Brain microvascular endothelial cell (primary cell): ENCODE results near the gene HS1BP3.

ENCODE experiments used
- DNase-seq: peaks from one replicate; pipeline ENCODE4 v3.0.0-alpha.2; 2020
- H3K27ac ChIP-seq: fragments of 250-450 bp; sonication (Bioruptor Pico); 2 replicates; pipeline ENCODE4 v1.5.1; 2020; ENCODE audit warnings: mild to moderate bottlenecking, moderate library complexity
- H3K27me3 ChIP-seq: fragments of 250-450 bp; sonication (Bioruptor Pico); replicated peaks from 2 replicates; pipeline ENCODE4 v1.5.1; 2020; ENCODE audit warnings: mild to moderate bottlenecking
- H3K36me3 ChIP-seq: fragments of 250-450 bp; sonication (Bioruptor Pico); replicated peaks from 2 replicates; pipeline ENCODE4 v1.5.1; 2020; ENCODE audit warnings: mild to moderate bottlenecking
- H3K4me3 ChIP-seq: 2 replicates; pipeline ENCODE4 v1.5.1; 2011; ENCODE audit warnings: low read depth, mild to moderate bottlenecking, control low read depth, low read length, moderate library complexity
- in situ Hi-C: cut with HindIII; loops from 2 replicates; pipeline ENCODE4 v1.10.0; 2017; ENCODE audit warnings: low sequenced_read_pairs, low pct_ligation_motif_present
- TF ChIP-seq, protein P1 (sequence below): IDR thresholded peaks from 2 replicates; pipeline ENCODE4 v1.5.1; 2011; ENCODE audit warnings: low read depth, mild to moderate bottlenecking, moderate library complexity, low read length, control low read depth, inconsistent platforms; ENCODE audit errors: missing control alignments

The HS1BP3 gene, protein sequence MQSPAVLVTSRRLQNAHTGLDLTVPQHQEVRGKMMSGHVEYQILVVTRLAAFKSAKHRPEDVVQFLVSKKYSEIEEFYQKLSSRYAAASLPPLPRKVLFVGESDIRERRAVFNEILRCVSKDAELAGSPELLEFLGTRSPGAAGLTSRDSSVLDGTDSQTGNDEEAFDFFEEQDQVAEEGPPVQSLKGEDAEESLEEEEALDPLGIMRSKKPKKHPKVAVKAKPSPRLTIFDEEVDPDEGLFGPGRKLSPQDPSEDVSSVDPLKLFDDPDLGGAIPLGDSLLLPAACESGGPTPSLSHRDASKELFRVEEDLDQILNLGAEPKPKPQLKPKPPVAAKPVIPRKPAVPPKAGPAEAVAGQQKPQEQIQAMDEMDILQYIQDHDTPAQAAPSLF

DNA sequence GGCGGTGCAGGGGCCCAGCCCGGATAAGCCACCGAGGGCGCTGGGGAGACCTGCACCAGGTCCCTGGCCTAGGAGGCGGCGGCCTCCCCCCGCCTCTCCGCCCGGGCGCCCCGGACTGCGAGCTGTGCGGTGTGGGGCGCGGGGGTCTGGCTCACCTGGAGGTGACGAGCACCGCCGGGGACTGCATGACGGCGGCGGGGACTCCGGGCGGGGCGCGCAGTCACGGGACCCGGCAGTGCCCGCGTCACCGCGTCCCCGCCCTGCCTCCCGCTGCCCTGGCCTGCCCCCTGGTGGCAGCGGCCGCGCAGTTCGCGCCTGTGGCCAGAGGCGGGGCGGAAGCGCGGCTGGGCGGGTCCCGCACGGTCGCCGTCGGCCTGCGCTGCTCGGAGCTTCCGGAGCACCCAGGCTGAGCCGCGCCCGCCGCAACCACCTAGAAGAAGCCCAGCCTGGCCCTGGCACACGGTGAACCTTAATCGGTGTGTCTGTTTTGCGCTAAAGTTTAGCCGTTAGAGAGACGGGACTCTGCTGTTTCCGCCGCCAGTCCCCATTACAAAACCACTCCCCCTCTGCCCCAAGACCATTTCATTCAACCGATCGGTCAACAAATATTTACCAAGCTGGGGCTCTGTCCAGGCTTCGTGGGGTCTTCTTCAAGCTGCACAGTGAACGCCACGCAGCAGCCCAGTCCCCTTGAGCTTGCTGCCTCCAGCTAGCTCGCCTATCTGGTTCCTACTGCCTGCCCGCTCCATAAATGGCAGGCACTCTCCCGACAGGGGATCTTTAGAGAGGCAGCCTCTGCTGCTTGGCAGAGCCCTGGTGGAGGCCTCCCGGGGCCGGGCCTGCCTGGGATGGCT lies at the start of gene HS1BP3:
TSS of gene HS1BP3 (minus strand) at position 222 of the 854 bp plus-strand sequence. CDS start at position 187, 35 bp downstream.
- Histone ChIP-seq H3K4me3 (peak within 1 kb of the TSS; percentile 94), H3K36me3 (no peaks in the 10 kb centered on the region), H3K27me3 (no peaks in the 10 kb centered on the region), H3K27ac (peak within 1 kb of the TSS; percentile 93)
- TF ChIP-seq, protein P1, sequence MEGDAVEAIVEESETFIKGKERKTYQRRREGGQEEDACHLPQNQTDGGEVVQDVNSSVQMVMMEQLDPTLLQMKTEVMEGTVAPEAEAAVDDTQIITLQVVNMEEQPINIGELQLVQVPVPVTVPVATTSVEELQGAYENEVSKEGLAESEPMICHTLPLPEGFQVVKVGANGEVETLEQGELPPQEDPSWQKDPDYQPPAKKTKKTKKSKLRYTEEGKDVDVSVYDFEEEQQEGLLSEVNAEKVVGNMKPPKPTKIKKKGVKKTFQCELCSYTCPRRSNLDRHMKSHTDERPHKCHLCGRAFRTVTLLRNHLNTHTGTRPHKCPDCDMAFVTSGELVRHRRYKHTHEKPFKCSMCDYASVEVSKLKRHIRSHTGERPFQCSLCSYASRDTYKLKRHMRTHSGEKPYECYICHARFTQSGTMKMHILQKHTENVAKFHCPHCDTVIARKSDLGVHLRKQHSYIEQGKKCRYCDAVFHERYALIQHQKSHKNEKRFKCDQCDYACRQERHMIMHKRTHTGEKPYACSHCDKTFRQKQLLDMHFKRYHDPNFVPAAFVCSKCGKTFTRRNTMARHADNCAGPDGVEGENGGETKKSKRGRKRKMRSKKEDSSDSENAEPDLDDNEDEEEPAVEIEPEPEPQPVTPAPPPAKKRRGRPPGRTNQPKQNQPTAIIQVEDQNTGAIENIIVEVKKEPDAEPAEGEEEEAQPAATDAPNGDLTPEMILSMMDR: peak; percentile 59
- peak; percentile 40 for DNase-seq
- in situ Hi-C loops: no loop called here

DNA sequence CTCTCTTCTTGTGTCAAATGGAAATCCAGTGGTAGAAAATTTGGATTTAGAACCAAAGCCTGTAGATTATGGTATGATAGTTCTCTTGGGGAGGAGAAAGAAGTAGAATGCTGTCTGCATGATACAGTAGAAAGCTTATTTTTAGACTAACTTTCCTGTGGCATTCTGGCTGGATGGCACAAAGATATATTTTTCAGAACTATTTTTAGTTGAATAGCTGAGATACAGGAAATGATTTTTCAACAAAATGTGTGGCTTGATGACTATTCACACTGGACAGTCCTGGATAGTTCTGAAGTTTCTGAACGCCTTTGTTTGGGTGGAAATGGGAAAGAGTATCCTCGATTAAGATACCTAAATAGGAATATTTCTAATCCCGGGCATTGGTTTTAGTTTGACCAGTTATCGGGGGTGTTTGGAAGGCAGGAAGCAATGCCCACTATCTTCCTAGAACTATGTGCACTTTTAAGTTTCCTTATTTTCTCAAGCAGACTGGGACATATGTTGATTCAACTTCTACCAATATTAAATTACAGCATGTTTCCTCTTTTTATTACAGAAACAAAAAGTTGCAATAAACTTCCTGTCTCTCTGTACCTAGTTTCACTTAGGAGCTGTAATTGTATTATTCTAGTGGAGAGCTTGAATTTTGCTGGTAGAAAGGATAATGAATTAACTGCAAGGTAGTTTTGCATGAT lies 48.2 kb upstream of the HS1BP3 start:
- TF ChIP-seq, protein P1: no peak
- H3K27ac ChIP-seq: no peak overlapping the region
- no peaks in the 10 kb centered on the region for H3K36me3 ChIP-seq
- in situ Hi-C loops: loop anchor here (25.0 kb wide), 1 partner anchor 263 kb away; no protein-coding TSS in a partner anchor
- H3K27me3 ChIP-seq: no peaks in the 10 kb centered on the region
- no peak for DNase-seq
- H3K4me3 ChIP-seq: no peak overlapping the region

DNA sequence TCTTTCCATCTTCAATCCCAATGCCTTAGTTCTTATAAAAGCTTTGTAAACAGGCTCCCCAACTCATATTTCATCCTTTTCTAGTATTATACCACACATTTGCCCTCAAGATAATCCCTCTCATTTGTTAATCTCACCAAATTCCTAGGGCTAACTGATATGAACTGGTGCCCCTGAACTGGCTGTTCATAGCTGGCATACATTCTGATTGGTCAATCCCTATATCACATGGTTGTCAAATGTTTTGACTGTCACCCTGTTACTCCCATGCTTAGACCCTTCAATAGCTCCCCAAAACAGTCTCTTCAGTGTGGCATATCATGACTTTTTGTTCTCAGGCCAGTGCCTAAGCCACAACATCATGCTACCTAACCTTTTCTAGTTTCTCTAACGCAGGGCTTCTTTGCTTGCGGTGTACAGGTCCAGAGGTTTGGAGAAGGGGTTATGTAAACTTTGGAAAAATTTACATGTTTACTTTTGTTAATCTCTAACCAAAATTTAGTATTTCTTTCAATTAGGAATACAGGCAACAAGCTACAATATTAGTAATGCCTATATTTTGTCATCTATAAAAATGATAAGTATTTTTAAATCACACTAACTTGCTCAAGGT lies 46.5 kb upstream of the HS1BP3 start:
- no peaks in the 10 kb centered on the region for H3K27me3 ChIP-seq
- no peak overlapping the region for H3K4me3 ChIP-seq
- no peak for DNase-seq
- no peaks in the 10 kb centered on the region for H3K36me3 ChIP-seq
- TF ChIP-seq, protein P1: no peak
- in situ Hi-C loops: loop anchor here (25.0 kb wide), 1 partner anchor 265 kb away; no protein-coding TSS in a partner anchor
- no peak overlapping the region for H3K27ac ChIP-seq

DNA sequence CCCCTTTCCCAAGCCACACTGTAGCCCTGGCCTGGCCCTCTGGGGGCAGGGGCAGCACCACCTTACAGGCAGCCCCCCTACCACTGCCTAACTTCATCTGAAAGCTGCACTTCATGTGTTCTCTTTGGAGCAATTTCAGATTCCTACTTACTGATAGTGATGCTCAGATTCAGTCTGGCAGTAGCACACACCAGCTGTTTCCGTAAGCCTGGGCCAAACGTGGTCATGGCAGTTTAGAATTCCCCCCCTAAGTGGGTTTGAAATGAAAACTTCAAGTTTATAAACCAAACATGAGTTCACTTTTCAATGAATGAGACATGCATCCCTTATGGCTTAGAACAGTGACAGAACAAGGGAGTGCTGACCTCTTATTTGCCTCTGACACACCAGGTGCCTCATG lies 45.5 kb upstream of the HS1BP3 start:
- no peak overlapping the region for H3K27ac ChIP-seq
- in situ Hi-C loops: loop anchor here (25.0 kb wide), 1 partner anchor 266 kb away; no protein-coding TSS in a partner anchor
- DNase-seq: no peak
- TF ChIP-seq, protein P1: no peak
- H3K27me3 ChIP-seq: no peaks in the 10 kb centered on the region
- H3K36me3 ChIP-seq: no peaks in the 10 kb centered on the region
- H3K4me3 ChIP-seq: no peak overlapping the region

DNA sequence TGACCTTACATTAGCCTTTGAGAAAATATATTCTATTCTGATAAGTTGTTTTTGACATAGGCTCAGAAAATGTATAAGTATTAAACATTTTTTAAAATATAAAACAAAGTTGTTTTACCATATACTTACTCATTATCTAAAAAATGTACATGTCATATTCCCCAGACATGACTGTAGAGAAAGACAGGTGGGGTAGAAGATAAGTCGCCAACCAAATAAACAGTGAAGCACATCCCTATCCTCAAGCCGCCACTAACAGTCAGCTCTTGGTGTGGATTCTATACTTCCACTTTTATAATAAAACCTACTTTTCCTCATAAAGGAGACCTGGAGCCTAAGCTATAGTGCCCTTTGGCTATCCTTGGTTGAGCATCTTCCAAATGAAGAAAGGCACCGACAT lies 42.4 kb upstream of the HS1BP3 start:
- in situ Hi-C loops: loop anchor here (25.0 kb wide), 1 partner anchor 269 kb away; no protein-coding TSS in a partner anchor
- Histone ChIP-seq H3K27me3 (no peaks in the 10 kb centered on the region), H3K36me3 (no peaks in the 10 kb centered on the region), H3K27ac (no peak overlapping the region), H3K4me3 (no peak overlapping the region)
- no peak for DNase-seq
- TF ChIP-seq, protein P1: no peak
